ENCODE measurements around the gene LNP1. TPM values are rescaled to one million over a fixed set of nuclear protein-coding genes. Genes with fewer than 3 reads are reported as not detected.

Gene LNP1
- total and polyA plus RNA-seq, 2 donors from 2014 or later: 1.7 to 4.4 TPM

DNA sequence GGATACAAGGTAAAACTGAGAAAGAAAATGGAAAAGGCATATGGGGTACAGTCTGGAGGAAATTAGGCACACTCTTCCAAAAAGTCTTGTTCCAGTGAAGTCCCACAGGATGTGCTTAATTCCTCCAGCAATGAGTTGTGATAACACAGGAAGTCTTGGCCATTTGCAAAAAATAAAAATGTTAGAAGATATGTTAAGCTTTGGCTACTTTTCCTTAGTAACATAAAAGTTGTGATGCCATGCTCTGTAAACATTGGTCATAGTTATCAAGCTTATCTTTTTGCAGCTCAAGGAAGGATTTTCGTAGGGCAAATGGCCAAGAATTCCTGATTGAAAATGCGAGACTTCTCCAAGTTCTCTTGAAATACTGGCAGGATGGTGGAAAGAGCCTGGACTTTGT is 26.4 kb downstream of the LNP1 start:
- intact Hi-C loops (cut with DNase I): no loop called here
- Histone ChIP-seq H3K4me3 (ENCODE audit: low read length in 3 of 3) (no peak overlapping the region), H3K9me3 (ENCODE audit: control insufficient read depth in 2 of 3, insufficient read depth in 1 of 3, low read length in 3 of 3) (no peaks in the 10 kb centered on the region), H3K27ac (ENCODE audit: low read depth in 2 of 2, low read length in 2 of 2) (no peak overlapping the region), H3K27me3 (ENCODE audit: control insufficient read depth, insufficient read depth, low read length) (no peaks in the 10 kb centered on the region), H3K36me3 (ENCODE audit: control insufficient read depth in 2 of 3, insufficient read depth in 3 of 3, low read length in 3 of 3) (no peaks in the 10 kb centered on the region), H3K4me1 (ENCODE audit: control insufficient read depth in 2 of 3, insufficient read depth in 2 of 3, low read depth in 1 of 3, low read length in 3 of 3) (peaks cover 0 to 17% (median 4%) of the 10 kb centered on the region in 3 donors), H3K9ac (ENCODE audit: low read length in 3 of 3) (no peak overlapping the region)
- DNase-seq (peak in 2 of 5 donors; percentile 6 to 35), FAIRE-seq (no peak)
- TF ChIP-seq, protein P1, sequence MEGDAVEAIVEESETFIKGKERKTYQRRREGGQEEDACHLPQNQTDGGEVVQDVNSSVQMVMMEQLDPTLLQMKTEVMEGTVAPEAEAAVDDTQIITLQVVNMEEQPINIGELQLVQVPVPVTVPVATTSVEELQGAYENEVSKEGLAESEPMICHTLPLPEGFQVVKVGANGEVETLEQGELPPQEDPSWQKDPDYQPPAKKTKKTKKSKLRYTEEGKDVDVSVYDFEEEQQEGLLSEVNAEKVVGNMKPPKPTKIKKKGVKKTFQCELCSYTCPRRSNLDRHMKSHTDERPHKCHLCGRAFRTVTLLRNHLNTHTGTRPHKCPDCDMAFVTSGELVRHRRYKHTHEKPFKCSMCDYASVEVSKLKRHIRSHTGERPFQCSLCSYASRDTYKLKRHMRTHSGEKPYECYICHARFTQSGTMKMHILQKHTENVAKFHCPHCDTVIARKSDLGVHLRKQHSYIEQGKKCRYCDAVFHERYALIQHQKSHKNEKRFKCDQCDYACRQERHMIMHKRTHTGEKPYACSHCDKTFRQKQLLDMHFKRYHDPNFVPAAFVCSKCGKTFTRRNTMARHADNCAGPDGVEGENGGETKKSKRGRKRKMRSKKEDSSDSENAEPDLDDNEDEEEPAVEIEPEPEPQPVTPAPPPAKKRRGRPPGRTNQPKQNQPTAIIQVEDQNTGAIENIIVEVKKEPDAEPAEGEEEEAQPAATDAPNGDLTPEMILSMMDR (IDR thresholded peaks at IDR 0.05; ENCODE audit: borderline replicate concordance, extremely low read depth, insufficient read depth): no peak

DNA sequence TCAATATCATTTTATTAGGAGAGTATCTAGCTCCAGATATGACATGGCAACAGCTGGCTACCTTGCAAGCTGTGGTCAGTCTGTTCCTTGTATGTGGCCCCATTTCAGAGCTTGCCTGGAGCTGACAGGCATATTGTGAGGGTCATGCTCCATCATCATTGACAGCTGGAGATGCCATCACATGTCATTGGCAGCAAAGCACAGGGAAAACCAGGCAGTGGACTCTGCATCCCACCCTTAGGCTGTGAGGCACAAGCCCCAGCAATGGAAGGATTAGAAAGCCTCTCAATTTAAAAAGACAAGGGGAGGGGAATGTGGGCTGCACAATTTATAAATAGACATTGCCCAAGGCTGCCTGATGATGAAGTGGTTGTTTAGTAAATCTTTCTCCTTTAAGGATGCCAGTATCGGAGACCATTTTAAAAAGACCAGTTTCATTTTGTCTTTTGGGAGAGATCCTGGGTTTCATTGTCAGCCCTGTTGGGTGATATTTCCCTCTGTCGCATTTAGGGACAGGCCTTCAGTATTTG is 27.9 kb downstream of the LNP1 start:
- no peaks in the 10 kb centered on the region for H3K9me3 ChIP-seq (ENCODE audit: control insufficient read depth in 2 of 3, insufficient read depth in 1 of 3, low read length in 3 of 3)
- H3K27ac ChIP-seq (ENCODE audit: low read depth in 2 of 2, low read length in 2 of 2): no peak overlapping the region
- H3K36me3 ChIP-seq (ENCODE audit: control insufficient read depth in 2 of 3, insufficient read depth in 3 of 3, low read length in 3 of 3): no peaks in the 10 kb centered on the region
- TF ChIP-seq, protein P1 (IDR thresholded peaks at IDR 0.05; ENCODE audit: borderline replicate concordance, extremely low read depth, insufficient read depth): no peak
- no peak overlapping the region for H3K9ac ChIP-seq (ENCODE audit: low read length in 3 of 3)
- no peaks in the 10 kb centered on the region for H3K27me3 ChIP-seq (ENCODE audit: control insufficient read depth, insufficient read depth, low read length)
- H3K4me1 ChIP-seq (ENCODE audit: control insufficient read depth in 2 of 3, insufficient read depth in 2 of 3, low read depth in 1 of 3, low read length in 3 of 3): peaks cover 0 to 17% (median 4%) of the 10 kb centered on the region in 3 donors
- intact Hi-C loops (cut with DNase I): no loop called here
- no peak overlapping the region for H3K4me3 ChIP-seq (ENCODE audit: low read length in 3 of 3)
- FAIRE-seq: no peak
- no peak for DNase-seq

DNA sequence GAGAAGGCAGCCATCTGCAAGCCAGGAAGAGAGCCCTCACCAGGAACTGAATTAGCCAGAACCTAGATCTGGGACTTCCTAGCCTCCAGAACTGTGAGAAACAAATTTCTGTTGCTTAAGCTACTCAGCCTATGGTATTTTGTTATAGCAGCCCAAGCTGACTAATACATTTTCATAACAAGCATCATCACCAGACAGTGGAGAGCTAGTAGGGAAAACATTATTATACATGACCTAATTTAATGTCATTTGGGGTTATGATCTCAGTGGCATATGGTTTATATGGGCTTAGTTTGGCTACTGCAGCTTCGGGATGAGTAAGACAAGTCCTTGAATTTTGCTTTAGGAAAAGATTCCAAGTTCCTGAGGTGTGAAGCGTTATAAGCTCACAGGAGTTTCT is 35.6 kb downstream of the LNP1 start:
- no peak overlapping the region for H3K27ac ChIP-seq (ENCODE audit: low read depth in 2 of 2, low read length in 2 of 2)
- TF ChIP-seq, protein P1 (IDR thresholded peaks at IDR 0.05; ENCODE audit: borderline replicate concordance, extremely low read depth, insufficient read depth): no peak
- H3K27me3 ChIP-seq (ENCODE audit: control insufficient read depth, insufficient read depth, low read length): no peaks in the 10 kb centered on the region
- DNase-seq (no peak), FAIRE-seq (no peak)
- H3K9me3 ChIP-seq (ENCODE audit: control insufficient read depth in 2 of 3, insufficient read depth in 1 of 3, low read length in 3 of 3): no peaks in the 10 kb centered on the region
- no peak overlapping the region for H3K4me3 ChIP-seq (ENCODE audit: low read length in 3 of 3)
- H3K4me1 ChIP-seq (ENCODE audit: control insufficient read depth in 2 of 3, insufficient read depth in 2 of 3, low read depth in 1 of 3, low read length in 3 of 3): peaks cover 0 to 4% (median 0%) of the 10 kb centered on the region in 3 donors
- intact Hi-C loops (cut with DNase I): no loop called here
- H3K9ac ChIP-seq (ENCODE audit: low read length in 3 of 3): no peak overlapping the region
- no peaks in the 10 kb centered on the region for H3K36me3 ChIP-seq (ENCODE audit: control insufficient read depth in 2 of 3, insufficient read depth in 3 of 3, low read length in 3 of 3)

Data from kidney (tissue), 14 donors.